HG02981 (cell line): Measurements from ENCODE around the gene KRTAP5-5.
"Not testable (repeated sequence)": the region's sequence is repeated elsewhere in the genome, so short reads cannot be mapped to it uniquely, and the experiment has no call there.

Experiments
- ATAC-seq: cut with Tn5 transposase; IDR thresholded peaks from one replicate; pipeline ENCODE4 v1.9.1; 2021; ENCODE audit warnings: mild to moderate bottlenecking, moderate library complexity; ENCODE audit not compliant: unreplicated experiment

The KRTAP5-5 gene, protein sequence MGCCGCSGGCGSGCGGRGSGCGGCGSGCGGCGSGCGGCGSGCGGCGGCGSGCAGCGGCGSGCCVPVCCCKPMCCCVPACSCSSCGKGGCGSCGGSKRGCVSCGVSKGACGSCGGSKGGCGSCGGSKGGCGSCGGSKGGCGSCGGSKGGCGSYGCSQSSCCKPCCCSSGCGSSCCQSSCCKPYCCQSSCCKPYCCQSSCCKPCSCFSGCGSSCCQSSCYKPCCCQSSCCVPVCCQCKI

DNA sequence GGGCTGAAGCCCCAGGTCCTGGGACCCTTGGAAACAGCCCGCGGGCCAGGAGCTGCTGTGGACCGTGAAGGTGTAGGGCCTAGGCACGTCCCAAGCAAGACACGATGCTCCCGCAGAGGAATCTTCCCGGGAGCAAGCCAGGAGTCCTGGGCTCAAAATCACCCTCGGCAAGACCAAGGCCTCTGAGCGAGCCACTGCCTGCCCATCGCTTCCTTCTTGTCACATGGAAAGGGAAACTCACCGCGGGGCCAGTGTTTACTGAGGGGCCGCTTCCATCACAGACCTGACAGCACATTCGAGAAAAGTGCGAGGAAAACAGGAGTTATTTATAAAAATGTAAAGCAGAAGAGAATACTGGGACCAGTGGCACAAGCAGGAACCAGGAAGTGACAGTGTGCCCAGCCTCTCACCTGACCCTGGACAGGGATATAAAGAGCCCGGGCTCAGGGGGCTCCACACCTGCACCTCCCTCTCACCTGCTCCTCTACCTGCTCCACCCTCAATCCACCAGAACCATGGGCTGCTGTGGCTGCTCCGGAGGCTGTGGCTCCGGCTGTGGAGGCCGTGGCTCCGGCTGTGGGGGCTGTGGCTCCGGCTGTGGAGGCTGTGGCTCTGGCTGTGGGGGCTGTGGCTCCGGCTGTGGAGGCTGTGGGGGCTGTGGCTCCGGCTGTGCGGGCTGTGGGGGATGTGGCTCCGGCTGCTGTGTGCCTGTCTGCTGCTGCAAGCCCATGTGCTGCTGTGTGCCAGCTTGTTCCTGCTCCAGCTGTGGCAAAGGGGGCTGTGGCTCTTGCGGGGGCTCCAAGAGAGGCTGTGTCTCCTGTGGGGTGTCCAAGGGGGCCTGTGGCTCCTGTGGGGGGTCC lies at the start of gene KRTAP5-5:
KRTAP5-5 (plus strand) TSS at position 450 of the 860 bp plus-strand sequence; CDS start at position 516, 66 bp downstream.
- no peak for ATAC-seq

DNA sequence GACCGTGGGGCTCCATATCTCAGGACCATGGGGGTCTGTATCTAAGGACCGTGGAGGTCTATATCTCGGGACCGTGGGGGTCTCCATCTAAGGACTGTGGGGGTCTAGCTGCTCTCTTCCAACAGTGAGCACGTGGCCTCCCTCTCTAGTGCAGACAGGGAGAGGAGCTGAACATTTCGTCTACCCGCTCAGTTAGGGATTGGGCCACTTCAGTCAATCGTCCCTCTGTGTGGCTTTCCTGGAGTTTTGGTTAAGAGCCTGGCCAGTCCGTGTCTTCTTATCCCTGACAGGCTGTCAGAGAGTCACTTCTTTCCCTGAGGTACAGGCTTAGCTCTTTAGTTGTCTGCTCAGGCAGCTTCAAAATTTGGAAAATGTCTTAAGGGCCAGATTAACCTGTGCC lies 47.6 kb upstream of the KRTAP5-5 start:
- ATAC-seq, result no peak

DNA sequence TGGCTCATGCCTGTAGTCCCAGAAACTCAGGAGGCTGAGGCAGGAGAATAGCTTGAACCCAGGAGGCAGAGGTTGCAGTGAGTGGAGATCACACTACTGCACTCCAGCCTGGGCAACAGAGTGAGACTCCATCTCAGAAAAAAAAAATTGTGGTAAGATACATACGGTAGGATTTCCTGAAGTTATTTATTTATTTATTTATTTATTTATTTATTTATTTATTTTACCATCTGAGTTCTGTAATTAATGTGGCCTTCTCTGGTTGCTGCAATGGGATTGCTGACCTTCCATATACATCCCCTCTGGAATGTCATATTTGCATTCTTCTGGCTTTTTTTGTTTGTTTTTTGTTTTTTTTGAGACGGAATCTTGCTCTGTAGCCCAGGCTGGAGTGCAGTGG lies 46.7 kb upstream of the KRTAP5-5 start:
- not testable (repeated sequence) for ATAC-seq

DNA sequence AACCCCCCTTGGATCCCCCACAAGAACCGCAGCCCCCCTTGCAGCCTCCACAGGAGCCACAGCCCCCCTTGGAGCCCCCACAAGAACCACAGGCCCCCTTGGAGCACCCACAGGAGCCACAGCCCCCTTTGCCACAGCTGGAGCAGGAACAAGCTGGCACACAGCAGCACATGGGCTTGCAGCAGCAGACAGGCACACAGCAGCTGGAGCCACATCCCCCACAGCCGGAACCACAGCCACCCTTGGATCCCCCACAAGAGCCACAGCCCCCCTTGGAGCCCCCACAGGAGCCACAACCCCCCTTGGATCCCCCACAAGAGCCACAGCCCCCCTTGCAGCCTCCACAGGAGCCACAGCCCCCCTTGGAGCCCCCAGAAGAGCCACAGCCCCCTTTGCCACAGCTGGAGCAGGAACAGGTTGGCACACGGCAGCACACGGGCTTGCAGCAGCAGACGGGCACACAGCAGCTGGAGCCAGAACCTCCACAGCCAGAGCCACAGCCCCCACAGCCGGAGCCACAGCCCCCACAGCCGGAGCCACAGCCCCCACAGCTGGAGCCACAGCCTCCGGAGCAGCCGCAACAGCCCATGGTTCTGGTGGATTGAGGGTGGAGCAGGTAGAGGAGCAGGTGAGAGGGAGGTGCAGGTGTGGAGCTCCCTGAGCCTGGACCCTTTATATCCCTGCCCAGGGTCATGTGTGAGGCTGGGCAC lies 44.8 kb upstream of the KRTAP5-5 start, which contains the start of gene KRTAP5-1:
KRTAP5-1 (minus strand) TSS at position 623 of the 710 bp plus-strand sequence; CDS start at position 589, 34 bp downstream.
- ATAC-seq, result not testable (repeated sequence)

DNA sequence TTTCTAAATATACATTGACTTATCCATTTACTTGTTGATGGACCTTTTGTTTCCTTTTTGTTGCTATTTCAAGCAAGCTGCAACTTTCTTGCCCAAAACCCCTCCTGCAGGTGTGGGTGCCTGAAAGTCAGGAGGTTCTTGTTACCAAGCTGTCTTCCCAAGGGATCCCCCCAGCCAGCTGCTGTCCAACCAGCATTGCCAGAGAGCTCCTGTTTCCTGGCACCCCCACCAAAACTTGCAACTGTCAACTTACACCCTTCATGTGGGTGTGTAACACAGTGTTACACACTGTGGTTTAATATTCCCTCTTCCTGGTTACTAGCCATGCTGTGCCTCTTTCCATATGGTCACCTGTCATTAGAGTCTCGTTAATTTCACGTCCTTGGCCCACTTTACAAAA lies 42.9 kb upstream of the KRTAP5-5 start:
- ATAC-seq, result no peak

DNA sequence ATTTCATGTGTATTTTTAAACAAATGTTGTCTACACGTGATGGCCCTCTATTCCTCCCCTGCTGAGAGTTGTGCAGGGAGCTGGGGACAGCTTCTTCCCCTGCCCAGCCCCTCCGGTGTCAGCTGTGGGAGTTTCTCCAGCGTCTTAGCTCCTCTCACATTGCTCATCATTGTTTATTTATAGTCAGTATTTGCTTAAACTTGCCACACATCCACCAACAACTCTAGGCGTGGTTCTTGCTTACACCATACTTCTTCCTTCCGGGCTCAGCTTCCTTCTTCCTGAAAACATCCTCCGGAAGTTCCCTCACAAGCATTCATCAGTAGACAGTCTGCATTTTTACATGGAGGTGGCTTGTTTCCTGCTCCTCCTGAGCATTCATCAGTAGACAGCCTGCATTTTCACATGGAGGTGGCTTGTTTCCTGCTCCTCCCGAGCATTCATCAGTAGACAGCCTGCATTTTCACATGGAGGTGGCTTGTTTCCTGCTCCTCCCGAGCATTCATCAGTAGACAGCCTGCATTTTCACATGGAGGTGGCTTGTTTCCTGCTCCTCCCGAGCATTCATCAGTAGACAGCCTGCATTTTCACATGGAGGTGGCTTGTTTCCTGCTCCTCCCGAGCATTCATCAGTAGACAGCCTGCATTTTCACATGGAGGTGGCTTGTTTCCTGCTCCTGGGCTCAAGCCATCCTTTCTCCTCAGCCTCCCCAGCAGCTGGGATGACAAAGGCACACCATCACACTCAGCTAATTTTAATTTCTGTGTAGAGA lies 40.2 kb upstream of the KRTAP5-5 start:
- not testable (repeated sequence) for ATAC-seq

DNA sequence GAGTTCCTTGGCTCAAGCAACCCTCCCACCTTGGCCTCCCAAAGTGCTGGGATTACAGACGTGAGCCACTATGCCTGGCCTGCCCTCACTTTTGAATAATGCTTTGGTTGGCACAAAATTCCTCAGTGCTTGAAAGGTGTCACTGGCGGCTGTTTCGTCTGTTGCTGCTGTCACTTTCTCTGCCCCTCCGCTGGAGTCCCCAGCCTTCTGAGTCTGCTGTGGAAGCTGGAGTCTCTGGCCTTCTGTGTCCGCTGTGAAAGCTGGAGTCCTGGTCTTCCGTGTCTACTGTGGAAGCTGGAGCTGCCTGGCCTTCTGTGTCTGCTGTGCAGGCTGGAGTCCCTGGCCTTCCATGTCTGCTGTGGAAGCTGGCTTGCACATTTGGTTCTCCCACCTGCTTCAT lies 39.6 kb upstream of the KRTAP5-5 start:
- ATAC-seq, result no peak

DNA sequence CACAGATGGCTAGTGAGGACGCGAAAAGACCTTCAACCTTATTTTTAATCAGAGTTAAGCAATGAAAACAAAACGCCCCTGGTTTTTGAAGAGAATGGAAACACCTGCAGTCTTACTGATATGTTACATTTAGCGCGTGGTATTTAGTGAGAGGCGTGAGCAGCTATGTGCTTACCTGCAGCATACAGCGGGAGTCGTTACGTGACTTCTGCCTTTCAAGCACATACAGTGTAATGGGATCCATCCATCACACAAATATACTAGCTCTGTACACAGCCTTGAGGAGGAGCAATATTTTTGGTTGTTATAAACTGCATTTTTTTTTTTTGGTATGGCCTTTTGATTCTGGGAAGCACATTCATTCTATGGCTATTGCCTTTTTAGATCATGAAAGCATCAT lies 36.9 kb upstream of the KRTAP5-5 start:
- ATAC-seq, result no peak

DNA sequence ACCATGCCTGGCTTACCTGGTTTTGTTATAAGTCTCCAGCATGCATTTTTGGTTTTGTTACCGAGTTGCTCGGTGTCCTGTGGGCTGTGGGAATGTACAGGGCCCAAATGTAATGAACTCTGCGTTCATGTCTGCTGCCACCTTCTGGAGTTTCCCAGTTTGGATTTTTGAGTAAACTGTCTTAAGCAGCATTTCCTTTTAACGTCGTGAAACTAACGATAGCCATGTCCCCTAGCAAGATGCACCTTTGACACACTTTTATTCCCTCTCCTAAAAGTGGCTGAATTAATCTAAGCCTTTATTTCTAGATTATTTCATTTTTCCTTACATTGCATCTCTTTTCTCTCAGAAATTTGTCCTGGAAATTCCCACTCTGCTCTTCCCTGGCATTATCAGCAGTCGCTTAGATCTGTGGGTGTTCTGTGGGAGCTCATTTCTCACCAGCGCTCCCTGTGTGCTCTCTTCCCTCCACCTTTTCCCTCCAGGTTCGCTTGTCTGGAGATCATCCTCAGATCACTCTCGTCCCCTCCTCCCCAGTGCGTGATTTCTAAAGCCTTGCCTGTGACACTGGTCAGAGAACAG lies 33.5 kb upstream of the KRTAP5-5 start:
- not testable (repeated sequence) for ATAC-seq

DNA sequence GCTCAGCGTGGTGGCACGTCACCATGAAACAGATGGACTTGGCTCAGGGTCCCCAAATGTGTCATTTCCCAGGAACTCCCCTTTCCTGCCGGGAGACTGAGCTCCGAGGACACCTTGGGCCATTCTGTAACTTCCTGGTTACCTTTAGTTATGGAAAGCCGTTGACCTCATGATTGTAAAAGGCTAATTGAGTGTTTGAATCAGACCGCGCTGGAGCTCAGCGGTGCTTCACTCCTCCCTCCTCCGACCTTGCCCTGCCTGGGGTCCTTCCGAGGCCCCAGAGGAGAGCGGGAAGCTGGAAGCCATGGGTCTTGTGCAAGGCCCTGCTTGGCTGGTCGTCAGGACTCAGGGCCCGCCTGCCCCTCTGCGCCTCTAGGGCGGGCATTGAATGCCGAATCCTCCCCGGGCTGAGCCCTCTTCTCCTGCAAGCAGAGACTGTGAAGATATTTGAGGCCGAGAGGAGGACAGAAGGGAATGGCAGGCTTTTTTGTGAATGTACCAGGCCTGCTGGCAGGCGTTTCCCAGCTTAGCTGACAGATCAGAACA lies 32.9 kb upstream of the KRTAP5-5 start:
- ATAC-seq, result not testable (repeated sequence)

DNA sequence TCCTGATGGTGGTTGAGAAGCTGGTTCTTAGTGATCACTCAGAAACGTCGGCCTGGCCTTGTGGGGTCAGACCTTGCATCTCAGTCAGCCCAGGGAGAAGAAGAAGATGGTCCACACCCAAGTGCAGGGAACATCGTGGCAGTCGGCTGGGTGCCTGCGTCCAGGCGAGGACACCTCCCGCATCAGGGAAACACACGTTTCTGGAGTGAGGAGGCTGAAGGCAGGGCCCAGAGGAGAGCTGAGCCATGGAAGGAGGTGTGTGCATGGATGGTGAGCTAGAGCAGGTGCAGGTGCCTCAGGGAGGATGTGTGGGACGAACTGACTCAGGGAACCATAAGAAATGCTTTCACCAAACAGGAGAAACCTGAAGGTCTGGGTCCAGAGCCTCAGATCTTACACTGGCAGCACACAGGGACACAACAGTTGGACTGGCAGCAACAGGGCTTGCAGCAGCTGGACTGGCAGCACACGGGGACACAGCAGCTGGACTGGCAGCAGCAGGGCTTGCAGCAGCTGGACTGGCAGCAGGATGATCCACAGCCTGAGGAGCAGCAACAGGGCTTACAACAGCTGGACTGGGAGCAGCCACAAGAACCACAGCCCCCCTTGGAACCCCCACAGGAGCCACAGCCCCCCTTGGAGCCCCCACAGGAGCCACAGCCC lies 32.1 kb upstream of the KRTAP5-5 start:
- no peak for ATAC-seq

DNA sequence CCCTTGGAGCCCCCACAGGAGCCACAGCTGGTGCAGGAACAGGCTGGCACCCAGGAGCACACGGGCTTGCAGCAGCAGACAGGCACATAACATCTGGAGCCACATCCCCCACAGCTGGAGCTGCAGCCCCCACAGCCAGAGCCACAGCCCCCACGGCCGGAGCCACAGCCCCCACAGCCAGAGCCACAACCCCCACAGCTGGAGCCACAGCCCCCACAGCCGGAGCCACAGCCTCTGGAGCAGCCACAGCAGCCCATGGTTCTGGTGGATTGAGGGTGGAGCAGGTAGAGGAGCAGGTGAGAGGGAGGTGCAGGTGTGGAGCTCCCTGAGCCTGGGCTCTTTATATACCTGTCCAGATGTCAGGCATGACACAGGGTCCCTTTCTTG lies 31.6 kb upstream of the KRTAP5-5 start, which contains the start of gene KRTAP5-2:
KRTAP5-2 (minus strand) TSS at position 301 of the 387 bp plus-strand sequence; CDS start at position 257, 44 bp downstream.
- ATAC-seq, result no peak

DNA sequence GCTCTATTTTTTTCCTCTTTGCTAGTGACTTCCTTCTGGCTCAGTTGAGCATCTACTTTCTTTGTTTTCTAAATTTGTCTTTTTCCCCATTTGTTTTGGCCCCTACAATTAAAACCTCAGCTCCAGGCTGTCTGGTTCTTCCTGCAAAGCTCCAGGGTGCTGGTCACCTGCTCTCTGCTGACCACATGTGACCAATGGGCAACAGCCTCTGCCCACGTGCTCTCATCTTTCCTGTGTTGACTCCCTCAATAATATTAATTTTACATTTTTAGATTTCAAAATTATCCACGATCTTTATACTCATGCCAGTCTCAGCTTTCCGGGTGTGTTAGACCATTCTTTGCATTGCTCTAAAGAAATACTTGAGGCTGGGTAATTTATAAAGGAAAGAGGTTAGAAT lies 31.2 kb upstream of the KRTAP5-5 start:
- ATAC-seq, result not testable (repeated sequence)

DNA sequence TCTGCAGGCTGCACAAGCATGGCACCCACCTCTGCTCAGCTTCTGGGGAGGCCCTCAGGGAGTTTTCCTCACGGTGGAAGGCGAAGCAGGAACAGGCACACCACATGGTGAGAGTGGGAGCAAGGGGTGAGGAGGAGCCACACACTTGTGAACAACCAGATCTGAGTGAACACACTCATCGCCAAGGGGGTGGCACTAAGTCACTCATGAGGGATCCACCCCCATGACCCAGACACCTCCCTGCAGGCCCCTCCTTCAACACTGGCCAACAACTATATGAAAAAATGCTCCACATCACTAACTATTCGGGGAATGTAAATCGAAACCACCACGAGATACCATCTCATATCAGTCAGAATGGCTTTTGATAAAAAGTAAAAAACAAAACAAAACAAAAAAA lies 30.8 kb upstream of the KRTAP5-5 start:
- ATAC-seq, result no peak

DNA sequence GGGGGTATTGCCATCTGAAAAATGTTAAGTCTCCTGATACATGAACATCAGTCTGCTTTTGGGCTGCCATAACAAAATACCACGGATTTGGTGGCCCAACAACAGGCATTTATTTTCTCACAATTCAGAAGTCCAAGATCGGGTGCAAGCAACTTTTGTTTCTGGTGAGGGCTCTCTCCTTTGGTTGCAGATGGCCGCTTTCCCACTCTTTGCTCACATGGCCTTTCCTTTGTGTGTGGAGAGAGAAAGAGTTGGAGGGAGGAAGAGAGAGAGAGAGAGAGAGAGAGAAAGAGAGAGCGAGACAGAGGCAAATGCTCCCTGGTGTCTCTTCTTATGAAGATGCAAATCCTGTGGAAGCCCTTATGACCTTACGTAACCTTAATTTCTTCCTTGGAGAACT lies 28.9 kb upstream of the KRTAP5-5 start:
- no peak for ATAC-seq

DNA sequence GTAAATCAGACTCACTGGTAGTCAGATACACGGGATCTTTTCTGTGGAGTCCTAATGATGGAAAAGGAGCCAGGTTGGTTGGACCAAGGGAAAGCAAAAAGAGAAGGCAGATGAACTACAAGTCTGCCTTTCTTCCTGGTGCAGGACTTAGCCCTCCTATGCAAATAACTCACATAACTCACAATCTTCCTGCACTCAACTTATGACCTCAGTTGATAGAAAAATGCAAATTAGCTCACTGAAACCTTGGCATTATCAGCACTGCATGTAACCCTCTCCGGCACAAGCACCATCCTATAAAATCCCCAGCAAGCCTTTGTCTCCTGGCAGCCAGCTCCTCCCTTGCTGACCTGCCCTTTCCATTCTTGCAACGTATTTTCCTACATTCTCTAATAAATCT lies 27.9 kb upstream of the KRTAP5-5 start:
- ATAC-seq, result not testable (repeated sequence)

DNA sequence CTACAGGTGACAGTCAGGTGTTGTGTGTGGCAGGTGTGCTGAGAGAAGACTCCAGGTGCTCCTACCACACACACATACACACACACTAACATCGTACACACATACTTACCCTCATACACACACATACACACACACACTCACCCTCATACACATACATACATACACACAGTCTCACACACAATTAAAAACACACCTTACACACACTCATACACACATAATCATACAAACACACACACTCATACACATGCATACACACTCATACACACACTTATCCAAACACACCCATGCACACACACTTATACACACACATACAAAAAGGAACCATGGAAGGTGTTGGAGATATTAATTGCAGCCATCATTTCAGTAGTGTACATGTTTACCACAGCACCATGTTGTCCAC lies 25.9 kb upstream of the KRTAP5-5 start:
- no peak for ATAC-seq

DNA sequence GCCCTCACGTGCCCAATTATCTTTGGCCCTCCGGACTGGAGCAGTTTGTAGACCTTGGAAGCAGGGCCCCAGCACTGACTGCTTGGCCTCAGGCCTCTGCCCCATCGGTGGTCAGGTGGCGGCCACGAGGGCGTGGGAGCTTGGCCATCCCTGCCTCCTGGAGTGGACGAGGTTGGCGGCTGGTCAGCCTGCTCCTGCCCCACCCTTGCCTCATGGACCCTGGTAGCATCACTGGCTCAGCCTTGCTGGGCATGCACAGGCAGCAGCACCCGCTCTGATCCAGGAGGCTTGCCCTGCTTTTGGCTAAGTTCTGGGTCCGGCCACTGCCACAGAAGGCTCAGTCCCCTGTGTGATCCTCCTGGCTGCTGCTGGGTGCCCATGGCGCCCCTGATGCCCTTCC lies 25.4 kb upstream of the KRTAP5-5 start:
- ATAC-seq, result no peak

DNA sequence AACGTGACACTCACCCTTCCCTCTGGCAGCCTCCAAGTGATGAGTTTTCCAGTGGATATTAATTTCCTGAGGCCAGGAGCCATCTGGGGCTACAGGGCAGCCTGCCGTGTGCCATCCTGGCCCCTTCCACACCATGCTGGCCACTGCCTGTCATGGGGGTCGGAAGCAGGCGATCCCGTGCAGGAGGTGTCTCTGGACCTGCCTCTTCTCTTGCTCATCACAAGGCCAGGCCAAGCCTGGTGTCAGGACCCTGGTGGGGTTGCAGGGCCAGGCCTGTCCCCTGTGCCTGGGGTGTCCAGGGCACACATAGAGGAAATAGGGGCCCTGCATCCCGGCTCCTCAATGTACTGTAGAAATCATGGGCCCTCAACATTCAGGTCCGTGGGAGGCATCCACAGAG lies 24.9 kb upstream of the KRTAP5-5 start:
- no peak for ATAC-seq
